H1 (cell line): ENCODE measurements around the gene MAN2A1. TPM values are rescaled to one million over a fixed set of nuclear protein-coding genes. Genes with fewer than 3 reads are reported as not detected.

Source experiments
- BCL11A ChIP-seq, 2 experiments: IDR thresholded peaks; one replicate each; pipeline ENCODE4 v1.6.1; 2011; ENCODE audit warnings: low read depth in 2 of 2, low read length in 2 of 2, mild to moderate bottlenecking in 2 of 2
- FOSL1 ChIP-seq: IDR thresholded peaks from 2 replicates; pipeline ENCODE4 v1.6.1; 2011; ENCODE audit warnings: mild to moderate bottlenecking, low read depth, low read length, moderate library complexity; ENCODE audit not compliant: insufficient read depth
- KDM1A ChIP-seq: fragments of 200-600, 300-600 bp; sonication (generic); IDR thresholded peaks from 2 replicates; pipeline ENCODE4 v1.7.1; 2016; ENCODE audit warnings: mild to moderate bottlenecking, low read length, borderline replicate concordance
- NANOG ChIP-seq: IDR thresholded peaks from 2 replicates; pipeline ENCODE4 v1.6.1; 2011; ENCODE audit warnings: low read length, low read depth, mild to moderate bottlenecking, inconsistent platforms; ENCODE audit not compliant: insufficient read depth, poor library complexity, severe bottlenecking
- USF2 ChIP-seq: IDR thresholded peaks from 2 replicates; pipeline ENCODE4 v1.6.1; 2011; ENCODE audit warnings: low read length, improper control_type of control experiment
- polyA plus RNA-seq, 7 experiments: library from polyadenylated mRNA; depleted of rRNA in 3 of 7; stranded (reverse) in 5 of 7; unstranded in 2 of 7; fragments of >200 nt in 5 of 7; fragments of 200-250 nt in 2 of 7; gene quantifications; 1 replicate in 5 of 7; 2 replicates in 1 of 7; 4 replicates in 1 of 7; pipeline versions ENCODE4 v1.2.1 to v1.2.3, GENCODE V29; 2011 to 2013; ENCODE audit warnings: missing spikeins in 2 of 7, mixed read lengths in 2 of 7
- total RNA-seq: library from RNA; stranded (reverse); fragmentation: NEBNext Ultra II Directional; extraction: Animal tissue kit (Norgen Biotek cat#: 25700); gene quantifications from 2 replicates; pipeline ENCODE4 v1.2.1, GENCODE V29; 2021

MAN2A1 gene
- total and polyA plus RNA-seq, 2 of the 8 experiments (the other 6 are each of a cell fraction or from before 2014, with no cell fraction given), result 29.1 to 102 TPM

GRCh38 chr5:109655841-109656240 is 33.9 kb upstream of the MAN2A1 start (continued):
- TF ChIP-seq BCL11A (IDR thresholded peaks at IDR 0.05; ENCODE audit: low read depth in 2 of 2, low read length in 2 of 2) (no peak), USF2 (no peak), FOSL1 (no peak), NANOG (no peak), KDM1A (no peak)
